K562 (cell line): ENCODE results near the gene HKDC1. TPM values are rescaled to one million over a fixed set of nuclear protein-coding genes. Genes with fewer than 3 reads are reported as not detected.

Experiments
- ARID2 ChIP-seq: fragments of 450-650 bp; IDR thresholded peaks from 2 replicates; pipeline ENCODE4 v1.6.1; 2017; ENCODE audit warnings: antibody characterized with exemption, mild to moderate bottlenecking
- CEBPG ChIP-seq, 3 experiments: fragments of 200-800 bp in 1 of 3; sonication (Bioruptor generic) in 1 of 3; sonication (generic) in 1 of 3; formaldehyde crosslinking in 1 of 3; IDR thresholded peaks in 2 of 3; conservative IDR thresholded peaks in 1 of 3; 2 replicates each; pipeline versions ENCODE4 v1.6.1 to v1.8.0; 2016 to 2022; ENCODE audit warnings: missing compliant biosample characterization in 2 of 3, missing genetic modification characterization in 2 of 3, mild to moderate bottlenecking in 1 of 3, missing genetic modification reagents in 1 of 3
- ESRRA ChIP-seq: fragments of 450-650 bp; IDR thresholded peaks from 2 replicates; pipeline ENCODE4 v1.6.1; 2014; ENCODE audit warnings: low read depth, mild to moderate bottlenecking, moderate library complexity, borderline replicate concordance
- GTF3C2 ChIP-seq: IDR thresholded peaks from 3 replicates; pipeline ENCODE4 v1.6.1; 2011; ENCODE audit warnings: borderline replicate concordance, mild to moderate bottlenecking, moderate library complexity; ENCODE audit not compliant: insufficient read length; ENCODE audit errors: extremely low read depth
- HINFP ChIP-seq: fragments of 450-650 bp; conservative IDR thresholded peaks from 2 replicates; pipeline ENCODE4 v1.6.1; 2016; ENCODE audit warnings: missing genetic modification characterization, low read depth, mild to moderate bottlenecking, control low read depth, missing compliant biosample characterization
- L3MBTL2 ChIP-seq: fragments of 450-650 bp; IDR thresholded peaks from 2 replicates; pipeline ENCODE4 v1.6.1; 2016; ENCODE audit warnings: mild to moderate bottlenecking, moderate library complexity
- SMARCA4 ChIP-seq: fragments of 450-650 bp; IDR thresholded peaks from 2 replicates; pipeline ENCODE4 v1.6.1; 2016
- SNRNP70 ChIP-seq: fragments of 200-400 bp; formaldehyde crosslinking; optimal IDR thresholded peaks from 2 replicates; pipeline ENCODE3; 2017; ENCODE audit warnings: low read depth, low read length
- ZNF318 ChIP-seq, 2 experiments: fragments of 450-650 bp; IDR thresholded peaks; 2 replicates each; pipeline ENCODE4 v1.6.1; 2016; ENCODE audit warnings: mild to moderate bottlenecking in 2 of 2, borderline replicate concordance in 1 of 2, low read depth in 1 of 2, moderate library complexity in 1 of 2
- ZNF511 ChIP-seq: sonication (generic); formaldehyde crosslinking; IDR thresholded peaks from 2 replicates; pipeline ENCODE4 v1.8.0; 2022; ENCODE audit warnings: mild to moderate bottlenecking, missing genetic modification reagents
- ZNF584 ChIP-seq: fragments of 200-800 bp; sonication (Bioruptor generic); IDR thresholded peaks from 2 replicates; pipeline ENCODE4 v1.6.1; 2016; ENCODE audit warnings: low read depth, mild to moderate bottlenecking, missing genetic modification characterization, missing compliant biosample characterization
- polyA plus RNA-seq, 8 experiments: library from polyadenylated mRNA; depleted of rRNA in 4 of 8; stranded (reverse) in 5 of 8; unstranded in 3 of 8; fragments of >200 nt; fragmentation: Nextera tagmentation in 2 of 8; fragmentation: Illumina TruSeq in 1 of 8; extraction: Ambion mirVana in 2 of 8; extraction: Trizol in 1 of 8; gene quantifications; 2 replicates each; pipeline versions ENCODE4 v1.2.1 to v1.2.3, GENCODE V29; 2011 to 2014; ENCODE audit warnings: inconsistent platforms in 1 of 8, missing spikeins in 1 of 8
- total RNA-seq, 7 experiments: library from RNA; depleted of rRNA in 6 of 7; stranded (reverse); fragments of >200 nt in 6 of 7; fragmentation: Illumina TruSeq in 2 of 7; extraction: Trizol in 2 of 7; gene quantifications; 2 replicates each; pipeline versions ENCODE4 v1.2.1 to v1.2.3, GENCODE V29; 2011 to 2021; ENCODE audit warnings: low replicate concordance in 1 of 7

HKDC1 gene
- total and polyA plus RNA-seq, 9 of the 15 experiments (the other 6 are each of a cell fraction or from before 2014, with no cell fraction given): 0.04 to 0.22 (median 0.11) TPM; not detected in 5

GRCh38 chr10:69217119-69217754, 2.9 kb upstream of the HKDC1 start (continued):
- TF ChIP-seq HINFP (0 out of 2 replicates have a peak, but pooled peaks have one; percentile 6), ZNF584 (no peak; the same call in 1 of the 2 replicates), SNRNP70 (no peak), ESRRA (peak; percentile 38), SMARCA4 (peak; percentile 93), GTF3C2 (no peak), L3MBTL2 (peak; percentile 81), ZNF318 (IDR thresholded peaks at IDR 0.05; ENCODE audit: borderline replicate concordance in 1 of 2, low read depth in 1 of 2) (peak; percentile 48 to 88; a peak in 3 of 4 replicates), ARID2 (no peak), ZNF511 (no peak), CEBPG (CRISPR knock-in tag; IDR thresholded peaks at IDR 0.05) (peak; percentile 98), CEBPG (tag; conservative IDR thresholded peaks at IDR 0.05 in 1 of 2, IDR thresholded peaks at IDR 0.05 in 1 of 2) (peak; percentile 99 to 100)
